HepG2 (cell line): ENCODE results near the gene C14orf132.

ENCODE experiments used
- IRX3 ChIP-seq: sonication (generic); formaldehyde crosslinking; IDR thresholded peaks from 2 replicates; pipeline ENCODE4 v1.8.1; 2023; ENCODE audit warnings: mild to moderate bottlenecking, low read depth, missing genetic modification reagents, borderline replicate concordance
- ZNF282 ChIP-seq: fragments of 450-650 bp; IDR thresholded peaks from 2 replicates; pipeline ENCODE4 v1.6.1; 2018; ENCODE audit not compliant: partially characterized antibody
- TF ChIP-seq, protein P1 (sequence below): sonication (generic); formaldehyde crosslinking; IDR thresholded peaks from 2 replicates; pipeline ENCODE4 v1.5.0; 2020; ENCODE audit warnings: mild to moderate bottlenecking, missing genetic modification reagents, moderate library complexity
- TF ChIP-seq, protein P2 (sequence below): sonication (generic); formaldehyde crosslinking; IDR thresholded peaks from 2 replicates; pipeline ENCODE4 v1.4.0; 2020; ENCODE audit warnings: missing genetic modification reagents, borderline replicate concordance
- TF ChIP-seq, protein P3 (sequence below), 2 experiments: fragments of 450-650 bp in 1 of 2; sonication (generic) in 1 of 2; formaldehyde crosslinking in 1 of 2; IDR thresholded peaks; 2 replicates each; pipeline versions ENCODE4 v1.6.1 to v1.8.0; 2016 to 2022; ENCODE audit warnings: antibody characterized with exemption in 1 of 2, mild to moderate bottlenecking in 1 of 2, missing genetic modification reagents in 1 of 2

DNA sequence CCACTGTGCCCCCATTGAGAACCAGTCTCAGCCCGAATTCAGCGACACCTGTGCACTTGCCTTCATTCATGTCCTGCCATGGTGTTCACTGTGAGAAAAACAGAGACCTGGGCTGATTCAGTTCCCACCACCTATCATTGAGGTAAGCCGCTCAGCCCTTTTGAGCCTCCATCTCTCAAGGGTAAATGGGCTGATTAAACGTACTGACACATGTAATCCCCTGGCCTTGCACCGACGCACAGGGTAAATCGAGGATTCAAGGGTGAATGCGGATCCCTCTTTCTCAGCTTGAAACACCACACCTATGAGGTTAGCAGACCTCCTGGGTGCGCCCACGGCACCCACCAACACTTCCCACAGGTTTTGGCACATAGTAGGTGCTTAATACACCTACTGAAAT lies 69.7 kb downstream of the C14orf132 start:
- TF ChIP-seq, protein P1, sequence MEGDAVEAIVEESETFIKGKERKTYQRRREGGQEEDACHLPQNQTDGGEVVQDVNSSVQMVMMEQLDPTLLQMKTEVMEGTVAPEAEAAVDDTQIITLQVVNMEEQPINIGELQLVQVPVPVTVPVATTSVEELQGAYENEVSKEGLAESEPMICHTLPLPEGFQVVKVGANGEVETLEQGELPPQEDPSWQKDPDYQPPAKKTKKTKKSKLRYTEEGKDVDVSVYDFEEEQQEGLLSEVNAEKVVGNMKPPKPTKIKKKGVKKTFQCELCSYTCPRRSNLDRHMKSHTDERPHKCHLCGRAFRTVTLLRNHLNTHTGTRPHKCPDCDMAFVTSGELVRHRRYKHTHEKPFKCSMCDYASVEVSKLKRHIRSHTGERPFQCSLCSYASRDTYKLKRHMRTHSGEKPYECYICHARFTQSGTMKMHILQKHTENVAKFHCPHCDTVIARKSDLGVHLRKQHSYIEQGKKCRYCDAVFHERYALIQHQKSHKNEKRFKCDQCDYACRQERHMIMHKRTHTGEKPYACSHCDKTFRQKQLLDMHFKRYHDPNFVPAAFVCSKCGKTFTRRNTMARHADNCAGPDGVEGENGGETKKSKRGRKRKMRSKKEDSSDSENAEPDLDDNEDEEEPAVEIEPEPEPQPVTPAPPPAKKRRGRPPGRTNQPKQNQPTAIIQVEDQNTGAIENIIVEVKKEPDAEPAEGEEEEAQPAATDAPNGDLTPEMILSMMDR (CRISPR knock-in tag) = no peak
- TF ChIP-seq IRX3 (CRISPR knock-in tag) = no peak
- TF ChIP-seq, protein P2, sequence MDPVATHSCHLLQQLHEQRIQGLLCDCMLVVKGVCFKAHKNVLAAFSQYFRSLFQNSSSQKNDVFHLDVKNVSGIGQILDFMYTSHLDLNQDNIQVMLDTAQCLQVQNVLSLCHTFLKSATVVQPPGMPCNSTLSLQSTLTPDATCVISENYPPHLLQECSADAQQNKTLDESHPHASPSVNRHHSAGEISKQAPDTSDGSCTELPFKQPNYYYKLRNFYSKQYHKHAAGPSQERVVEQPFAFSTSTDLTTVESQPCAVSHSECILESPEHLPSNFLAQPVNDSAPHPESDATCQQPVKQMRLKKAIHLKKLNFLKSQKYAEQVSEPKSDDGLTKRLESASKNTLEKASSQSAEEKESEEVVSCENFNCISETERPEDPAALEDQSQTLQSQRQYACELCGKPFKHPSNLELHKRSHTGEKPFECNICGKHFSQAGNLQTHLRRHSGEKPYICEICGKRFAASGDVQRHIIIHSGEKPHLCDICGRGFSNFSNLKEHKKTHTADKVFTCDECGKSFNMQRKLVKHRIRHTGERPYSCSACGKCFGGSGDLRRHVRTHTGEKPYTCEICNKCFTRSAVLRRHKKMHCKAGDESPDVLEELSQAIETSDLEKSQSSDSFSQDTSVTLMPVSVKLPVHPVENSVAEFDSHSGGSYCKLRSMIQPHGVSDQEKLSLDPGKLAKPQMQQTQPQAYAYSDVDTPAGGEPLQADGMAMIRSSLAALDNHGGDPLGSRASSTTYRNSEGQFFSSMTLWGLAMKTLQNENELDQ (CRISPR knock-in tag) = no peak
- no peak for TF ChIP-seq ZNF282
- TF ChIP-seq, protein P3, sequence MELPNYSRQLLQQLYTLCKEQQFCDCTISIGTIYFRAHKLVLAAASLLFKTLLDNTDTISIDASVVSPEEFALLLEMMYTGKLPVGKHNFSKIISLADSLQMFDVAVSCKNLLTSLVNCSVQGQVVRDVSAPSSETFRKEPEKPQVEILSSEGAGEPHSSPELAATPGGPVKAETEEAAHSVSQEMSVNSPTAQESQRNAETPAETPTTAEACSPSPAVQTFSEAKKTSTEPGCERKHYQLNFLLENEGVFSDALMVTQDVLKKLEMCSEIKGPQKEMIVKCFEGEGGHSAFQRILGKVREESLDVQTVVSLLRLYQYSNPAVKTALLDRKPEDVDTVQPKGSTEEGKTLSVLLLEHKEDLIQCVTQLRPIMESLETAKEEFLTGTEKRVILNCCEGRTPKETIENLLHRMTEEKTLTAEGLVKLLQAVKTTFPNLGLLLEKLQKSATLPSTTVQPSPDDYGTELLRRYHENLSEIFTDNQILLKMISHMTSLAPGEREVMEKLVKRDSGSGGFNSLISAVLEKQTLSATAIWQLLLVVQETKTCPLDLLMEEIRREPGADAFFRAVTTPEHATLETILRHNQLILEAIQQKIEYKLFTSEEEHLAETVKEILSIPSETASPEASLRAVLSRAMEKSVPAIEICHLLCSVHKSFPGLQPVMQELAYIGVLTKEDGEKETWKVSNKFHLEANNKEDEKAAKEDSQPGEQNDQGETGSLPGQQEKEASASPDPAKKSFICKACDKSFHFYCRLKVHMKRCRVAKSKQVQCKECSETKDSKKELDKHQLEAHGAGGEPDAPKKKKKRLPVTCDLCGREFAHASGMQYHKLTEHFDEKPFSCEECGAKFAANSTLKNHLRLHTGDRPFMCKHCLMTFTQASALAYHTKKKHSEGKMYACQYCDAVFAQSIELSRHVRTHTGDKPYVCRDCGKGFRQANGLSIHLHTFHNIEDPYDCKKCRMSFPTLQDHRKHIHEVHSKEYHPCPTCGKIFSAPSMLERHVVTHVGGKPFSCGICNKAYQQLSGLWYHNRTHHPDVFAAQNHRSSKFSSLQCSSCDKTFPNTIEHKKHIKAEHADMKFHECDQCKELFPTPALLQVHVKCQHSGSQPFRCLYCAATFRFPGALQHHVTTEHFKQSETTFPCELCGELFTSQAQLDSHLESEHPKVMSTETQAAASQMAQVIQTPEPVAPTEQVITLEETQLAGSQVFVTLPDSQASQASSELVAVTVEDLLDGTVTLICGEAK (IDR thresholded peaks at IDR 0.05) = no peak
- TF ChIP-seq, protein P3 (CRISPR knock-in tag; IDR thresholded peaks at IDR 0.05) = no peak
